Skeletal muscle tissue (tissue), 4 donors: Measurements from ENCODE around the gene ARHGAP26. TPM values are rescaled to one million over a fixed set of nuclear protein-coding genes. Genes with fewer than 3 reads are reported as not detected.

Experiments
- H3K27ac ChIP-seq: one replicate; pipeline ENCODE4 v1.7.0; 2013; ENCODE audit warnings: mild to moderate bottlenecking, low read depth, low read length, inconsistent platforms
- H3K27me3 ChIP-seq, 3 donors: one replicate each; pipeline ENCODE4 v1.7.0; 2013; ENCODE audit warnings: low read length in 3 of 3; ENCODE audit not compliant: control insufficient read depth in 3 of 3, insufficient read depth in 3 of 3
- H3K36me3 ChIP-seq, 3 donors: one replicate each; pipeline ENCODE4 v1.7.0; 2013; ENCODE audit warnings: low read length in 3 of 3; ENCODE audit not compliant: control insufficient read depth in 3 of 3, insufficient read depth in 3 of 3
- H3K4me1 ChIP-seq, 3 donors: one replicate each; pipeline ENCODE4 v1.7.0; 2013; ENCODE audit warnings: low read length in 3 of 3, mild to moderate bottlenecking in 3 of 3; ENCODE audit not compliant: control insufficient read depth in 3 of 3, insufficient read depth in 3 of 3
- H3K4me3 ChIP-seq, 3 donors: one replicate each; pipeline ENCODE4 v1.7.0; 2013; ENCODE audit warnings: low read length in 3 of 3
- H3K9ac ChIP-seq, 3 donors: one replicate each; pipeline ENCODE4 v1.7.0; 2013; ENCODE audit warnings: low read length in 3 of 3, mild to moderate bottlenecking in 3 of 3, moderate library complexity in 2 of 3, low read depth in 1 of 3
- H3K9me3 ChIP-seq, 3 donors: one replicate each; pipeline ENCODE4 v1.7.0; 2013; ENCODE audit warnings: low read length in 3 of 3; ENCODE audit not compliant: control insufficient read depth in 3 of 3
- total RNA-seq: library from RNA; depleted of rRNA; stranded (reverse); fragments of >200 nt; gene quantifications from one replicate; pipeline ENCODE4 v1.2.3, GENCODE V29; 2014
- donor health status: Osteomylitis.

Gene ARHGAP26
- total RNA-seq, 1 donor from 2014 or later, result 28.7 TPM

GRCh38 chr5:142767911-142768310, 2.3 kb upstream of the ARHGAP26 start:
- no peaks in the 10 kb centered on the region for H3K27me3 ChIP-seq
- H3K36me3 ChIP-seq, result no peaks in the 10 kb centered on the region
- H3K4me1 ChIP-seq, result peaks cover 22 to 32% (median 23%) of the 10 kb centered on the region in 3 donors
- no peak overlapping the region for H3K9ac ChIP-seq
- no peak overlapping the region for H3K27ac ChIP-seq
- H3K4me3 ChIP-seq, result no peak overlapping the region
- no peaks in the 10 kb centered on the region for H3K9me3 ChIP-seq

- Histone ChIP-seq H3K9ac (peak overlapping the region; percentile 81 to 88 (median 88)), H3K9me3 (no peaks in the 10 kb centered on the region), H3K27ac (peak overlapping the region; percentile 72), H3K4me3 (peak overlapping the region; percentile 90 to 96 (median 95)), H3K36me3 (no peaks in the 10 kb centered on the region), H3K4me1 (peaks cover 23 to 32% (median 26%) of the 10 kb centered on the region in 3 donors), H3K27me3 (no peaks in the 10 kb centered on the region)
These were observed 855 bp upstream of the ARHGAP26 start for GRCh38 chr5:142769251-142769792.

GRCh38 chr5:142770650-142771609, 753 bp downstream of the ARHGAP26 start:
- Histone ChIP-seq H3K27me3 (no peaks in the 10 kb centered on the region), H3K4me3 (peak overlapping the region; percentile 73 to 96 (median 95)), H3K36me3 (no peaks in the 10 kb centered on the region), H3K27ac (peak overlapping the region; percentile 73), H3K4me1 (peaks cover 23 to 32% (median 26%) of the 10 kb centered on the region in 3 donors), H3K9me3 (no peaks in the 10 kb centered on the region), H3K9ac (peak overlapping the region; percentile 74 to 83 (median 77))

- H3K9me3 ChIP-seq, result no peaks in the 10 kb centered on the region
- H3K4me3 ChIP-seq, result peak overlapping the region; percentile 73 to 96 (median 95)
- H3K27ac ChIP-seq, result peak overlapping the region; percentile 73
- H3K9ac ChIP-seq, result peak overlapping the region in 2 of 3 donors; percentile 74 to 83
- no peaks in the 10 kb centered on the region for H3K36me3 ChIP-seq
- H3K27me3 ChIP-seq, result no peaks in the 10 kb centered on the region
- peaks cover 23 to 32% (median 26%) of the 10 kb centered on the region in 3 donors for H3K4me1 ChIP-seq
These were observed 1.5 kb downstream of the ARHGAP26 start for GRCh38 chr5:142771666-142772065.

GRCh38 chr5:142772446-142773293, 2.5 kb downstream of the ARHGAP26 start:
- Histone ChIP-seq H3K27ac (peak overlapping the region; percentile 73), H3K9me3 (no peaks in the 10 kb centered on the region), H3K4me3 (peak overlapping the region; percentile 7 to 95 (median 8))

GRCh38 chr5:142777099-142777498, 6.9 kb downstream of the ARHGAP26 start:
- Histone ChIP-seq H3K9ac (no peak overlapping the region), H3K27ac (no peak overlapping the region), H3K4me3 (no peak overlapping the region), H3K9me3 (no peaks in the 10 kb centered on the region), H3K27me3 (no peaks in the 10 kb centered on the region), H3K36me3 (no peaks in the 10 kb centered on the region), H3K4me1 (peaks cover 21 to 31% (median 28%) of the 10 kb centered on the region in 3 donors)

More at GRCh38 chr5:142772446-142773293, 2.5 kb downstream of the ARHGAP26 start:
- peak overlapping the region in 2 of 3 donors; percentile 0 to 83 for H3K9ac ChIP-seq
- H3K36me3 ChIP-seq, result no peaks in the 10 kb centered on the region
- no peaks in the 10 kb centered on the region for H3K27me3 ChIP-seq
- H3K4me1 ChIP-seq, result peaks cover 23 to 32% (median 26%) of the 10 kb centered on the region in 3 donors

GRCh38 chr5:142777850-142778249, 7.7 kb downstream of the ARHGAP26 start:
- H3K4me3 ChIP-seq, result no peak overlapping the region
- H3K4me1 ChIP-seq, result peaks cover 17 to 27% (median 24%) of the 10 kb centered on the region in 3 donors
- H3K9ac ChIP-seq, result no peak overlapping the region
- H3K9me3 ChIP-seq, result no peaks in the 10 kb centered on the region
- no peaks in the 10 kb centered on the region for H3K36me3 ChIP-seq
- H3K27me3 ChIP-seq, result no peaks in the 10 kb centered on the region
- H3K27ac ChIP-seq, result no peak overlapping the region

DNA sequence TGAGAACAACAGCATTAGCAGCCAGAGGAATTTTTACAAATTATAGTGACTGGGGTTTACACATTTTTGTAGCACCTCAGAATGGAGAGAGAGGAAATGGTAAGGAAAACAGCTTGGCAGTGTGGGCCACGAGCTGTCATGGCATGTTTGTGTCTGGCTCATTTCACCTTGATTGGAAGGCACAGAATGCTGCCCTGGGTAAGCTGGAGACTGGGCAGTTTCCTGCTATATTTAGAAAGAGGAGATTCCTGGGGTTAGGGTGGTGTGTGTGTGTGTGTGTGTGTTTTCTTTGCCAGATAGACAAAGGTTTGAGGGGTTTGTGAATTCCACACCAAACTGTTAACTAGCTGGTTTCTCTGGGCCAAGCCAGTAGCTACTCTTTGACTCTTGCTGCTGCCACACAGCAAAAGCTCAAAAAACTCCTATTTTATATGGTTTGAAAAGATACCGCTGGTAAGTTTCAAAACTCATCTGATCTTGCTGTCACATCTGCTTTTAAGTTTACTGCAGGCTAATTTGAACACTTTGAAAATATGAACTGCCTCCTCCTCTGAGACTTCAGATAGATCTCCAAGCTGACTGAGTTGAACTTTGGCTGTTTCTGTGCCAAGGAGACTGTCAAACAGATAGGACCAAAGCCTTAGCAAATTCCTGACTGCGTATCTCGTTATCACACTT, 9.1 kb downstream of the ARHGAP26 start:
- Histone ChIP-seq H3K4me1 (peaks cover 31 to 41% (median 33%) of the 10 kb centered on the region in 3 donors), H3K27me3 (no peaks in the 10 kb centered on the region), H3K9ac (peak overlapping the region in 1 of 3 donors; percentile 16), H3K27ac (peak overlapping the region; percentile 10), H3K4me3 (no peak overlapping the region), H3K9me3 (no peaks in the 10 kb centered on the region), H3K36me3 (no peaks in the 10 kb centered on the region)

GRCh38 chr5:142780871-142781270, 10.7 kb downstream of the ARHGAP26 start:
- Histone ChIP-seq H3K36me3 (no peaks in the 10 kb centered on the region), H3K9me3 (no peaks in the 10 kb centered on the region), H3K4me1 (peaks cover 33 to 41% (median 33%) of the 10 kb centered on the region in 3 donors), H3K9ac (no peak overlapping the region), H3K27me3 (no peaks in the 10 kb centered on the region), H3K4me3 (no peak overlapping the region), H3K27ac (no peak overlapping the region)
